Measurements from ENCODE around the gene TRPM4. TPM values are rescaled to one million over a fixed set of nuclear protein-coding genes. Genes with fewer than 3 reads are reported as not detected.
"Not testable (repeated sequence)": the region's sequence is repeated elsewhere in the genome, so short reads cannot be mapped to it uniquely, and the experiment has no call there.

TRPM4 gene
- total RNA-seq, 2 donors from 2014 or later: 0.23 to 0.58 TPM

GRCh38 chr19:49194408-49194807 lies 36.8 kb downstream of the TRPM4 start:
- Mint-ChIP-seq H3K9me3 (no peaks in the 10 kb centered on the region), H3K36me3 (peaks cover 0 to 5% of the 10 kb centered on the region in 2 donors), H3K27ac (no peak overlapping the region)
- DNase-seq (ENCODE audit: low spot score in 2 of 2) (no peak), ATAC-seq (no peak)

GRCh38 chr19:49196527-49197240 lies 39.1 kb downstream of the TRPM4 start:
- H3K27ac Mint-ChIP-seq: no peak overlapping the region
- no peak for DNase-seq (ENCODE audit: low spot score in 2 of 2)
- no peak for ATAC-seq
- H3K9me3 Mint-ChIP-seq: no peaks in the 10 kb centered on the region
- H3K36me3 Mint-ChIP-seq: no peaks in the 10 kb centered on the region

GRCh38 chr19:49200238-49200862 lies 42.8 kb downstream of the TRPM4 start:
- DNase-seq (ENCODE audit: low spot score in 2 of 2) (no peak), ATAC-seq (peak in 1 of 2 donors; percentile 67)
- Mint-ChIP-seq H3K27ac (no peak overlapping the region), H3K36me3 (no peaks in the 10 kb centered on the region), H3K9me3 (no peaks in the 10 kb centered on the region)

GRCh38 chr19:49201042-49201441 lies 43.5 kb downstream of the TRPM4 start:
- H3K27ac Mint-ChIP-seq: no peak overlapping the region
- no peaks in the 10 kb centered on the region for H3K36me3 Mint-ChIP-seq
- H3K9me3 Mint-ChIP-seq: no peaks in the 10 kb centered on the region
- ATAC-seq (no peak), DNase-seq (ENCODE audit: low spot score in 2 of 2) (no peak)

GRCh38 chr19:49205114-49205513 lies 47.5 kb downstream of the TRPM4 start:
- H3K36me3 Mint-ChIP-seq: no peaks in the 10 kb centered on the region
- ATAC-seq: no peak

GRCh38 chr19:49209502-49209901 lies 51.9 kb downstream of the TRPM4 start:
- not testable (repeated sequence) for H3K36me3 Mint-ChIP-seq; H3K27ac Mint-ChIP-seq; ATAC-seq; H3K9me3 Mint-ChIP-seq; DNase-seq (ENCODE audit: low spot score in 2 of 2)

More at GRCh38 chr19:49205114-49205513, 47.5 kb downstream of the TRPM4 start:
- Mint-ChIP-seq H3K9me3 (no peaks in the 10 kb centered on the region), H3K27ac (no peak overlapping the region)
- no peak for DNase-seq (ENCODE audit: low spot score in 2 of 2)

GRCh38 chr19:49210108-49210900 lies 52.7 kb downstream of the TRPM4 start:
- ATAC-seq (peak; percentile 40 to 78), DNase-seq (ENCODE audit: low spot score in 2 of 2) (peak in 1 of 2 donors; percentile 40)
- Mint-ChIP-seq H3K27ac (no peak overlapping the region), H3K36me3 (no peaks in the 10 kb centered on the region), H3K9me3 (no peaks in the 10 kb centered on the region)

GRCh38 chr19:49210901-49211451 lies 53.4 kb downstream of the TRPM4 start:
- H3K9me3 Mint-ChIP-seq: no peaks in the 10 kb centered on the region
- H3K27ac Mint-ChIP-seq: no peak overlapping the region
- ATAC-seq: peak in 1 of 2 donors; percentile 7
- no peaks in the 10 kb centered on the region for H3K36me3 Mint-ChIP-seq
- DNase-seq (ENCODE audit: low spot score in 2 of 2): no peak

- no peak for DNase-seq (ENCODE audit: low spot score in 2 of 2)
- ATAC-seq: no peak
- Mint-ChIP-seq H3K9me3 (no peaks in the 10 kb centered on the region), H3K36me3 (no peaks in the 10 kb centered on the region), H3K27ac (no peak overlapping the region)
Observed at GRCh38 chr19:49212016-49212701, 54.6 kb downstream of the TRPM4 start.

- DNase-seq (ENCODE audit: low spot score in 2 of 2): no peak
- no peak overlapping the region for H3K27ac Mint-ChIP-seq
- no peaks in the 10 kb centered on the region for H3K9me3 Mint-ChIP-seq
- no peak for ATAC-seq
- no peaks in the 10 kb centered on the region for H3K36me3 Mint-ChIP-seq
Observed at GRCh38 chr19:49213791-49214190, 56.2 kb downstream of the TRPM4 start.

- ATAC-seq: no peak
- Mint-ChIP-seq H3K36me3 (no peaks in the 10 kb centered on the region), H3K9me3 (no peaks in the 10 kb centered on the region), H3K27ac (no peak overlapping the region)
- no peak for DNase-seq (ENCODE audit: low spot score in 2 of 2)
Observed at GRCh38 chr19:49214701-49215100, 57.1 kb downstream of the TRPM4 start.

- DNase-seq (ENCODE audit: low spot score in 2 of 2) (no peak), ATAC-seq (no peak)
- no peak overlapping the region for H3K27ac Mint-ChIP-seq
- no peaks in the 10 kb centered on the region for H3K36me3 Mint-ChIP-seq
- H3K9me3 Mint-ChIP-seq: no peaks in the 10 kb centered on the region
Observed at GRCh38 chr19:49216071-49216470, 58.5 kb downstream of the TRPM4 start.

- H3K36me3 Mint-ChIP-seq: no peaks in the 10 kb centered on the region
- no peak overlapping the region for H3K27ac Mint-ChIP-seq
- H3K9me3 Mint-ChIP-seq: no peaks in the 10 kb centered on the region
- no peak for DNase-seq (ENCODE audit: low spot score in 2 of 2)
- ATAC-seq: no peak
Observed at GRCh38 chr19:49217382-49217781, 59.8 kb downstream of the TRPM4 start.

GRCh38 chr19:49222011-49222410 lies 64.4 kb downstream of the TRPM4 start:
- no peaks in the 10 kb centered on the region for H3K36me3 Mint-ChIP-seq
- no peak overlapping the region for H3K27ac Mint-ChIP-seq
- ATAC-seq (no peak), DNase-seq (ENCODE audit: low spot score in 2 of 2) (no peak)
- no peaks in the 10 kb centered on the region for H3K9me3 Mint-ChIP-seq

GRCh38 chr19:49222528-49222927 lies 64.9 kb downstream of the TRPM4 start:
- Mint-ChIP-seq H3K36me3 (no peaks in the 10 kb centered on the region), H3K9me3 (no peaks in the 10 kb centered on the region), H3K27ac (no peak overlapping the region)
- DNase-seq (ENCODE audit: low spot score in 2 of 2) (no peak), ATAC-seq (no peak)

GRCh38 chr19:49223472-49223871 lies 65.9 kb downstream of the TRPM4 start:
- DNase-seq (ENCODE audit: low spot score in 2 of 2) (no peak), ATAC-seq (no peak)
- H3K9me3 Mint-ChIP-seq: no peaks in the 10 kb centered on the region
- no peak overlapping the region for H3K27ac Mint-ChIP-seq
- H3K36me3 Mint-ChIP-seq: no peaks in the 10 kb centered on the region

GRCh38 chr19:49224441-49224840 lies 66.8 kb downstream of the TRPM4 start:
- H3K27ac Mint-ChIP-seq; H3K36me3 Mint-ChIP-seq; ATAC-seq; H3K9me3 Mint-ChIP-seq; DNase-seq (ENCODE audit: low spot score in 2 of 2): not testable (repeated sequence)

Data from activated naive CD4-positive, alpha-beta T cell treated with anti-CD3 and anti-CD28 coated beads, Interleukin-2, amount 50 U/mL, for 72 hours (primary cell).